Measurements from ENCODE around the gene SPOCK3.
"Not testable (repeated sequence)": the region's sequence is repeated elsewhere in the genome, so short reads cannot be mapped to it uniquely, and the experiment has no call there.

SPOCK3 gene

DNA sequence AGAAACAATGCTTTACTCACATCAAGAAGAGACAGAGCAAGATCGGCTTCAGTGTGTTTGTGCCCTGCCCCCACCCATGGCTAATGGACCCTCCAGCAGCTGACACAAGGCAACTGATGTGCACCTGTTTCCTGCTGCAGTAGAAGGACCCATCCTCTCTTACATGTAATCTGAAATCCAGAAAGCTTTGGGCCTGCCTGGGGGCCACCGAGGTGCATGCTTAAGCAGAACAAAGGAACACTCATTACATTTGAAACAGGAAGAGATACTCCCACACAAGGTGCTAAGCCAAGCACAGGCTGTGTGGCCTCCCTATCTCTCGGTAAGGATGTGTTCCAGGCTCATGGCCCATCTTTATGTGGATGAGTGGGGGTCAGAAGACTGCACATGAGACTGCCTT, 338.0 kb downstream of the SPOCK3 start:
- TF ChIP-seq, protein P1, sequence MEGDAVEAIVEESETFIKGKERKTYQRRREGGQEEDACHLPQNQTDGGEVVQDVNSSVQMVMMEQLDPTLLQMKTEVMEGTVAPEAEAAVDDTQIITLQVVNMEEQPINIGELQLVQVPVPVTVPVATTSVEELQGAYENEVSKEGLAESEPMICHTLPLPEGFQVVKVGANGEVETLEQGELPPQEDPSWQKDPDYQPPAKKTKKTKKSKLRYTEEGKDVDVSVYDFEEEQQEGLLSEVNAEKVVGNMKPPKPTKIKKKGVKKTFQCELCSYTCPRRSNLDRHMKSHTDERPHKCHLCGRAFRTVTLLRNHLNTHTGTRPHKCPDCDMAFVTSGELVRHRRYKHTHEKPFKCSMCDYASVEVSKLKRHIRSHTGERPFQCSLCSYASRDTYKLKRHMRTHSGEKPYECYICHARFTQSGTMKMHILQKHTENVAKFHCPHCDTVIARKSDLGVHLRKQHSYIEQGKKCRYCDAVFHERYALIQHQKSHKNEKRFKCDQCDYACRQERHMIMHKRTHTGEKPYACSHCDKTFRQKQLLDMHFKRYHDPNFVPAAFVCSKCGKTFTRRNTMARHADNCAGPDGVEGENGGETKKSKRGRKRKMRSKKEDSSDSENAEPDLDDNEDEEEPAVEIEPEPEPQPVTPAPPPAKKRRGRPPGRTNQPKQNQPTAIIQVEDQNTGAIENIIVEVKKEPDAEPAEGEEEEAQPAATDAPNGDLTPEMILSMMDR (IDR thresholded peaks at IDR 0.05; ENCODE audit: low read depth, low read length, missing control alignments), result no peak
- no peak overlapping the region for H3K4me3 ChIP-seq (ENCODE audit: low read depth, low read length)
- no peak for DNase-seq (ENCODE audit: low read depth)
- in situ Hi-C loops (cut with HindIII; ENCODE audit: low sequenced_read_pairs), result no loop called here

DNA sequence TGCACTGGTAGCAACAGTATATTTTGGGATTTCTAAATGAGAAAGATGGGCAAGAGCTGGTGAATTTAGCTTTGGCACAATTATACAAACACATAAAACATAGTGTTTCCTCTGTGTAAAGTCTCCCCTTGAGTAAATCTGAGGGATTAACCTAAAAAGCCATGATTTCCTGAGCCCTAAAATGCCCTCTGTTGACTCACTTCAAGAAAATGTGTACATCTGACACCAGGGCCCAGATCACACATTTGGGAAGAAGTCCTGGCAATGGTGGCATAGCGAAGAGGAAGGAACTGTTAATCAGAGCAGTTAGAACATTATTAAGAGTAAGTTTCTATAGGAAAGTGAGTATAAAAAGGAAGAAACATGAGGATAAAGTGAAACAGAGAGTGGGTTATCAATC, 338.5 kb downstream of the SPOCK3 start:
- in situ Hi-C loops (cut with HindIII; ENCODE audit: low sequenced_read_pairs), result no loop called here
- H3K4me3 ChIP-seq (ENCODE audit: low read depth, low read length), result no peak overlapping the region
- TF ChIP-seq, protein P1 (IDR thresholded peaks at IDR 0.05; ENCODE audit: low read depth, low read length, missing control alignments), result no peak
- DNase-seq (ENCODE audit: low read depth), result no peak

DNA sequence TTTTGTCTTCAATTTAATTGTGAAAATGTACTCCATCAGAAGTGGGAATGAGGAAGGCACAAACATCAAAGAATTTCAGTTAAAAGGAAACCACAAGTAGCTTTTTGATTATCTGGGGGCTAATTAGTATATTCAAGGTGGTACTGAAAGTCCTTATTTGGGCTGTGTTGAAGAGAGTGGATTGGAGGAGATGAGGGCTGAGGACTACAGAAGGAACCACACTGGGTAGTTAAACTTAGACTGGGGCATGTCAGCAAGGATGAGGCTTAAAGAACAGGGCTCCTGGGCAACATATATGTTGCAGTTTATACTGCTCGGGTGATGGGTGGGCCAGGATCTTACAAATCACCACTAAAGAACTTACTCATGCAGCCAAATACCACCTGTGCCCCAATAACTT, 346.8 kb downstream of the SPOCK3 start:
- in situ Hi-C loops (cut with HindIII; ENCODE audit: low sequenced_read_pairs), result no loop called here
- no peak for DNase-seq (ENCODE audit: low read depth)
- TF ChIP-seq, protein P1 (IDR thresholded peaks at IDR 0.05; ENCODE audit: low read depth, low read length, missing control alignments), result no peak
- H3K4me3 ChIP-seq (ENCODE audit: low read depth, low read length), result no peak overlapping the region

DNA sequence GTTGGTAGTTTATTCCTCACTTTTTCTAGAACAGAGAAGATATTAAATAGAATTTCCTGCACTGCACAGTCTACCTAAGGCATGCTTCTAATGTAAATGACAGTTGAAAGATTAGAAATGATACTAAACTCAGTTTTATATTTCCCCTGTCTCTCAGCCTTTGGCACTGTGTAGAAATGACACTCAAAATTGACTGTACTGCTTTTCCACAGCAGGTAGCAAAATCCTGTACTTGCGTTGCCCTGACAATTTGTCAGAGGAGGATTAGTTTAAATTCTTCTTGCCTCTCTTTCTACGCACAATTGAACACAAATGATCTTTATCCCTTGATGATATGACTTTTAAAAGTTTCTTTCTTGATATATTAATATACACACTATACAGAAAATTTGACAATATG, 347.6 kb downstream of the SPOCK3 start:
- in situ Hi-C loops (cut with HindIII; ENCODE audit: low sequenced_read_pairs), result no loop called here
- H3K4me3 ChIP-seq (ENCODE audit: low read depth, low read length), result no peak overlapping the region
- TF ChIP-seq, protein P1 (IDR thresholded peaks at IDR 0.05; ENCODE audit: low read depth, low read length, missing control alignments), result no peak
- DNase-seq (ENCODE audit: low read depth), result no peak

DNA sequence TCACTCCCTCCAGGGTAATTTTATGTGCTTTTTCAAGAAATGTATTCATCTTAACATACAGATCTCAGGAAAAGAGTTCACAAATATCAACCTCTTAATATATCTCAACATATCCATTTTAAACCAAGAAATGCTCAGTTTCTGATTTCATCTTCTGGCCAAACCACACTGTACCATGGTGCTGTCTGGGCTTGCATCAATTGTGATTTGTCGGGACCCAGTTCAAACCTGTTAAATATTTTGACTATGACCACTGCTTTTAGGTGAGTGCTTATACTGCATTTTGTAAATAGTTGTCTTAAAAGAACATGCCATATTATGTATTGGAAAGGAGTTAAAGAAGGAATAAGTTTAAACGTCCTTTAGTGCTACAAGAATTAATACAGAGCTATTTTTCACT, 352.1 kb downstream of the SPOCK3 start:
- TF ChIP-seq, protein P1 (IDR thresholded peaks at IDR 0.05; ENCODE audit: low read depth, low read length, missing control alignments), result no peak
- H3K4me3 ChIP-seq (ENCODE audit: low read depth, low read length), result no peak overlapping the region
- DNase-seq (ENCODE audit: low read depth), result no peak
- in situ Hi-C loops (cut with HindIII; ENCODE audit: low sequenced_read_pairs), result no loop called here

DNA sequence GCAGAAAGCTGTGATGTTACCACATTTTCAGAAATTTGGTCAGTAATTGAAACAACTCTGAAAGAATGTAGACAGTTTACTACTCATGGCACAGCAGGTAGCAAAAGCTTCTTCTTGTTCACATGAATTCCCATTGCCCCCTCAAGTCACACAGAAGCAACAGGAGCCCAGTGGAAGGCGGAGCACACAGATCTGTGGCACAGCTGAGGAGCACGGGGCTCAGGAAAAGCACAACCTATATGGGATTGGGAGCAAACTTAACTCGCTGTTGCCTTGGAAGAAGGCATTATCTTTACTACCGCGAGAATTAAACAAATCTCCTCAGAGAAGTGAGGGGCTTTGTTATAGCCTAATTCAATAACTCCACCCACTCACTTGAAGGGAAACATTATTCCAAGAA, 358.5 kb downstream of the SPOCK3 start:
- TF ChIP-seq, protein P1 (IDR thresholded peaks at IDR 0.05; ENCODE audit: low read depth, low read length, missing control alignments), result no peak
- no peak overlapping the region for H3K4me3 ChIP-seq (ENCODE audit: low read depth, low read length)
- no peak for DNase-seq (ENCODE audit: low read depth)
- in situ Hi-C loops (cut with HindIII; ENCODE audit: low sequenced_read_pairs), result no loop called here

DNA sequence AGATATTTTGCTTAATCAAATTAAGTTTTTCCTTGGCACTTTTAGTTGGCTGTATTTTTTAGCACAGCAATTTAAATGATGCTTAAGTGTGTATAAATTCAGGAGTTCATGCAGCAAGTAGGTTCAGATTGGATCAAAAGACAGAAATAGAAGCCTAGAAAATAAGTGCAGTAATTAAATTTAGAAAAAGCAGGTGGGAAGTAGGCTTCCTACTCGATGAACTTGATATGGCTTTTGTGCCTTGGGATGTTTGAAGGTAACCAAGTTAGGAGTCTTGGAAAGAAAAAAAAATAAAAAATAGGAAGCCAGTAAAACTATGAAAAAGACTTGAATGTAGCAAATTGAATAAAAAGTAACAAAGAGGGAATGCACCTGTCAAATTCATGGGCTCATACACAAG, 372.3 kb downstream of the SPOCK3 start:
- no peak overlapping the region for H3K4me3 ChIP-seq (ENCODE audit: low read depth, low read length)
- no peak for DNase-seq (ENCODE audit: low read depth)
- TF ChIP-seq, protein P1 (IDR thresholded peaks at IDR 0.05; ENCODE audit: low read depth, low read length, missing control alignments), result no peak
- in situ Hi-C loops (cut with HindIII; ENCODE audit: low sequenced_read_pairs), result no loop called here

DNA sequence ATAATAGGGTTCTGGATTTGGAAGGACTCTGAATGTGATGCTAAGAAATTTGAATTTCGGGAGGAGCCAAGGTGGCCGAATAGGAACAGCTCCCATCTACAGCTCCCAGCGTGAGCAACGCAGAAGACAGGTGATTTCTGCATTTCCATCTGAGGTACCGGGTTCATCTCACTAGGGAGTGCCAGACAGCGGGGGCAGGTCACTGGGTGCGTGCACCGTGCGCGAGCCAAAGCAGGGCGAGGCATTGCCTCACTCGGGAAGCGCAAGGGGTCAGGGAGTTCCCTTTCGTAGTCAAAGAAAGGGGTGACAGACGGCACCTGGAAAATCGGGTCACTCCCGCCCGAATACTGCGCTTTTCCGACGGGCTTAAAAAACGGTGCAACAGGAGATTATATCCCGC, 383.9 kb downstream of the SPOCK3 start:
- H3K4me3 ChIP-seq (ENCODE audit: low read depth, low read length); in situ Hi-C loops (cut with HindIII; ENCODE audit: low sequenced_read_pairs): not testable (repeated sequence)

More for the DNA sequence above, 383.9 kb downstream of the SPOCK3 start:
- not testable (repeated sequence) for DNase-seq (ENCODE audit: low read depth)
